Right atrium auricular region (tissue), 2 donors: ENCODE results near the gene MAT2B. TPM values are rescaled to one million over a fixed set of nuclear protein-coding genes. Genes with fewer than 3 reads are reported as not detected.

Source experiments
- DNase-seq: peaks from one replicate; pipeline ENCODE4 v3.0.0-alpha.2; 2019; ENCODE audit warnings: low spot score
- H3K27ac ChIP-seq, 2 donors: fragments of 200-600 bp; sonication (generic); 1 replicate in 1 of 2; 2 replicates in 1 of 2; pipeline ENCODE4 v1.5.1; 2016 to 2019
- H3K27me3 ChIP-seq, 2 donors: fragments of 200-600 bp; sonication (generic); one replicate each; pipeline versions ENCODE4 v1.5.1 to v1.6.0; 2017 to 2019
- H3K36me3 ChIP-seq: fragments of 200-600 bp; sonication (generic); one replicate; pipeline ENCODE4 v1.5.1; 2016
- H3K4me1 ChIP-seq, 2 donors: fragments of 200-600 bp; sonication (generic); one replicate each; pipeline versions ENCODE4 v1.5.1 to v1.6.0; 2017 to 2019
- H3K4me3 ChIP-seq, 2 donors: fragments of 200-600 bp; sonication (generic); 1 replicate in 1 of 2; 2 replicates in 1 of 2; pipeline ENCODE4 v1.5.1; 2017 to 2019; ENCODE audit warnings: mild to moderate bottlenecking in 1 of 2, moderate library complexity in 1 of 2
- H3K9me3 ChIP-seq, 2 donors: fragments of 200-600 bp; sonication (generic); one replicate each; pipeline ENCODE4 v1.5.1; 2019
- total RNA-seq, 2 donors: library from RNA; depleted of rRNA; stranded (reverse); fragments of >200 nt; gene quantifications; one replicate each; pipeline ENCODE4 v1.1.0, GENCODE V29; 2016
- TF ChIP-seq, protein P1 (sequence below), 2 donors: fragments of 200-600 bp; sonication (generic); IDR thresholded peaks; one replicate each; pipeline ENCODE4 v1.5.1; 2019; ENCODE audit warnings: antibody characterized with exemption in 2 of 2

The MAT2B gene
- total RNA-seq, 2 donors from 2014 or later = 47.6 to 84.7 TPM

DNA sequence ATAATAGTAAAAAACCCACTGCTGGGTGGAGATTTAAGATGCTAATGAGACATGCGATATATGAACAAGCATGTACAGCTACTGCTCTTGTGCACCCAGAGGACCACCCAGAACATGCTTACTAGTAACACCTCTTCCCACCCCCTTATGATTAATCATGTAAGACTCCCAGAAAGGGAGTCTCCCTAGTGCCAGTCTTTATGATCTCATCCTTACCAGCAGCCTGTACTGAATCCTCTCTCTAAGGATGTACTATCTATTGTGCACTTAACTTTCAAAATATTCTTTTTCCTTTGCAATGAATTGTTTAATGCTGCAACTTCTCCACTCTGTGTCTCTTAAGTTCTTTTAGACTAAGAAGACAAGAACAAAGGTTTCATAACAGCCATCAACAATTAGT, 9.1 kb upstream of the MAT2B start:
- Histone ChIP-seq H3K9me3 (no peaks in the 10 kb centered on the region), H3K27me3 (no peaks in the 10 kb centered on the region), H3K27ac (no peak overlapping the region), H3K36me3 (no peaks in the 10 kb centered on the region), H3K4me1 (no peaks in the 10 kb centered on the region), H3K4me3 (no peak overlapping the region)
- DNase-seq = no peak
- TF ChIP-seq, protein P1, sequence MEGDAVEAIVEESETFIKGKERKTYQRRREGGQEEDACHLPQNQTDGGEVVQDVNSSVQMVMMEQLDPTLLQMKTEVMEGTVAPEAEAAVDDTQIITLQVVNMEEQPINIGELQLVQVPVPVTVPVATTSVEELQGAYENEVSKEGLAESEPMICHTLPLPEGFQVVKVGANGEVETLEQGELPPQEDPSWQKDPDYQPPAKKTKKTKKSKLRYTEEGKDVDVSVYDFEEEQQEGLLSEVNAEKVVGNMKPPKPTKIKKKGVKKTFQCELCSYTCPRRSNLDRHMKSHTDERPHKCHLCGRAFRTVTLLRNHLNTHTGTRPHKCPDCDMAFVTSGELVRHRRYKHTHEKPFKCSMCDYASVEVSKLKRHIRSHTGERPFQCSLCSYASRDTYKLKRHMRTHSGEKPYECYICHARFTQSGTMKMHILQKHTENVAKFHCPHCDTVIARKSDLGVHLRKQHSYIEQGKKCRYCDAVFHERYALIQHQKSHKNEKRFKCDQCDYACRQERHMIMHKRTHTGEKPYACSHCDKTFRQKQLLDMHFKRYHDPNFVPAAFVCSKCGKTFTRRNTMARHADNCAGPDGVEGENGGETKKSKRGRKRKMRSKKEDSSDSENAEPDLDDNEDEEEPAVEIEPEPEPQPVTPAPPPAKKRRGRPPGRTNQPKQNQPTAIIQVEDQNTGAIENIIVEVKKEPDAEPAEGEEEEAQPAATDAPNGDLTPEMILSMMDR (IDR thresholded peaks at IDR 0.05) = no peak

GRCh38 chr5:163497315-163497714, 8.1 kb upstream of the MAT2B start:
- H3K36me3 ChIP-seq = no peaks in the 10 kb centered on the region
- H3K9me3 ChIP-seq = no peaks in the 10 kb centered on the region
- H3K4me3 ChIP-seq = no peak overlapping the region
- DNase-seq = no peak
- TF ChIP-seq, protein P1 (IDR thresholded peaks at IDR 0.05) = no peak
- H3K27me3 ChIP-seq = no peaks in the 10 kb centered on the region
- H3K4me1 ChIP-seq = peaks cover 0 to 2% of the 10 kb centered on the region in 2 donors
- no peak overlapping the region for H3K27ac ChIP-seq

DNA sequence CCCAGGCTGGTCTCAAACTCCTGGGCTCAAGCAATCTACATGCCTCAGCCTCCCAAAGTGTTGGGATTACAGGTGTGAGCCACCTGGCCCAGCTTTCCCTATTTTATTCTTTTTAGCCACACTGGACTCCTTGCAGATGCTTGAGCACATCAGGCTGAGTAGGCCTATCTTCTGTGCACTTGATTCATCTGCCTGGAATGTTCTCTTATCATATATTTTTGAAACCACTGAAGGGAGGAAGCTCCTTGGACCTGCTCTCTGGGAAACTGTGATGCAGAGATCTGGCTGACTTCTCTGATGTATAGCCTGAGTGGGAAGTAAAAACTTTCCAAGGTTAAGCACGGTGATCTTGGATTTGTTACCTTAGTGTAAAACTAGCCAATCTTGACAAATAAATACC, 6.5 kb upstream of the MAT2B start:
- Histone ChIP-seq H3K36me3 (no peaks in the 10 kb centered on the region), H3K27me3 (no peaks in the 10 kb centered on the region), H3K4me1 (peaks cover 0 to 12% of the 10 kb centered on the region in 2 donors), H3K9me3 (no peaks in the 10 kb centered on the region), H3K27ac (no peak overlapping the region), H3K4me3 (no peak overlapping the region)
- TF ChIP-seq, protein P1 (IDR thresholded peaks at IDR 0.05) = no peak
- no peak for DNase-seq

GRCh38 chr5:163502521-163502920, 2.9 kb upstream of the MAT2B start:
- peak overlapping the region; percentile 76 to 86 for H3K4me3 ChIP-seq
- peaks cover 0 to 26% of the 10 kb centered on the region in 2 donors for H3K4me1 ChIP-seq
- TF ChIP-seq, protein P1 (IDR thresholded peaks at IDR 0.05) = no peak
- no peaks in the 10 kb centered on the region for H3K36me3 ChIP-seq
- H3K9me3 ChIP-seq = no peaks in the 10 kb centered on the region
- H3K27me3 ChIP-seq = no peaks in the 10 kb centered on the region
- H3K27ac ChIP-seq = peak overlapping the region; percentile 93 to 99
- no peak for DNase-seq

- peak; percentile 79 for DNase-seq
- Histone ChIP-seq H3K27ac (peak overlapping the region; percentile 93 to 99), H3K4me1 (peaks cover 0 to 35% of the 10 kb centered on the region in 2 donors), H3K27me3 (no peaks in the 10 kb centered on the region), H3K36me3 (no peaks in the 10 kb centered on the region), H3K4me3 (peak overlapping the region; percentile 76 to 86), H3K9me3 (no peaks in the 10 kb centered on the region)
- TF ChIP-seq, protein P1 (IDR thresholded peaks at IDR 0.05) = peak; percentile 7 to 53
Measured at GRCh38 chr5:163503106-163504078, 2.0 kb upstream of the MAT2B start.
